Pons (tissue), 1 donor: ENCODE data around the gene PLD6.

Experiments
- DNase-seq: peaks from one replicate; pipeline ENCODE4 v3.0.0-alpha.2; 2016; ENCODE audit warnings: low spot score

PLD6 gene

GRCh38 chr17:17227608-17228520, 21.7 kb upstream of the PLD6 start:
- no peak for DNase-seq

DNA sequence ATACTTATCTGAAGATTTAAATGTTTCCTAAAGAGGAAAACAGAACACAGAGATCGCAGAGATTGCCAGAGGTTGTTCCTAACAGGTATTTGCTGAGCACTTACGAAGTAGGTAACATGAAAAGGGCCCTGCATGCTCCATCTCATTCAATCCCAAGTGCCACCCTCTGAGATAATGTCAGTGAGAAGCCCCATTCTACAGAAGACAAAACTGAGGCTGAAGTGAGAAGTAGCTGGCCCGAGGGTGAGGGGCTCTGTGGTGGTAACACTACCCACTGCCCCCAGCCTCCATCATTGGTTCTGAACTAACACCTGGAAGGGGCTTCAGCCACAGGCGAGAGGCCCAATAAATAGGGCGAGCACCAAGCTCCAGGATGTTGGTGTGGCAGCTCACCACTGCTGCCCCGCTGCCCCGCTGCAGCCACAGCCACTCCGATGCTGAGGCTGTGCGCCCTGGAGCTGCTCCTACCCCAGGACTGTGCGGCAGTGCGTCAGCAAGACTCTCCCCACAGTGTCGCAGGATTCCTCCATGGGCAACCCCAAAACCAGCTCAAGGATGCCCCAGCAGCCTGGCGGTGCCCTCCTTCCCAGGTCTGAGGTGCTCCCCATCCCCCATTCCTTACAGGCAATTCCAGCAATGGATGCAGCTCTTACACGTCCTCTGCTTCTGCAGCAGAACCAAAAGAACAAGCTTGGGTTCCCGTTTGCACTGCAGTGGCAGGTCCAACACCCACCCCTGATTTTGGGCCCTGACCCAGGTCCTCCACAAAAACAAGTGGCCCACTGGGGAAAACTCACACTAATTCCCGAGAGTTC, 20.5 kb upstream of the PLD6 start:
- no peak for DNase-seq

- DNase-seq = no peak
These were observed 19.8 kb upstream of the PLD6 start for GRCh38 chr17:17225901-17226300.

DNA sequence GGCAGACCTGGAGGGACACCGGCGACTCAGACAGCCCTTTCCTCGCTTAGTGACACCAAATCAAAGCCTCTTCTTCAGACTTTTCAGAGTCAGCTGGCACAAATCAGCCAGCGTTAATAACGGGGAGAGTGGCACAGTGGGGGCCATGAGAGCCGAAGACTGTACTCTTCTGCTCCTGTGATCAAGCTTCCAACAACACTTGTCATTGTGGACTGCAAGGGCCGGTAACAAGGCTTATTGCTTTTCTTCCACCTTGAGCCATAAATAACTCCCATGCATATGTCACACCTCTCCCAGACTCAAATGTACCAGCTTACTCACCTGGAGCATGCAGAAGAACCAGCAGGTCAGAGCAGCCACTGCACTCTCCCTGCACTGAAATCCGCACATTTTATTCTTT, 18.0 kb upstream of the PLD6 start:
- DNase-seq = no peak

- no peak for DNase-seq
These were observed 17.6 kb upstream of the PLD6 start for GRCh38 chr17:17223736-17224135.

DNA sequence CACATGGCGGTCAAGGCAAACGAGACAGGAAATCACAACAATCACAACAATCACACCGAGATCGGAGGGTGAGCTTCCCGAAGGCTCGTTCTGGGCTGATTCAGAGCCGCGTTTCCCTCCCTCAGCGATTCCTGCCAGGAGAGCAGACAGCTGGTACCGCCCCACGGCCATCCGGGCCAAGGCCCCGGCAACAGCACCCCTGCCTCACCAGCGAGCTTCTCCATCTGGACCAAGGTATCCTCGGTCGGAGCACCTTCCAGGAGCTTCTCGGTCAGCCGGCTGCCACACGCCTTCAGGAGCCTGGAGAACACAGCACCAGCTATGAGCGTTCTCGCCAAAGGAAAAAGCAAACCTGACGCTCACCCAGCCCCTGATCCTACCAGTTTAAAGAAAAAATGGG, 15.2 kb upstream of the PLD6 start:
- no peak for DNase-seq

GRCh38 chr17:17220529-17220928, 14.4 kb upstream of the PLD6 start:
- no peak for DNase-seq

- DNase-seq = no peak
These were observed 11.9 kb upstream of the PLD6 start for GRCh38 chr17:17217995-17218394.

DNA sequence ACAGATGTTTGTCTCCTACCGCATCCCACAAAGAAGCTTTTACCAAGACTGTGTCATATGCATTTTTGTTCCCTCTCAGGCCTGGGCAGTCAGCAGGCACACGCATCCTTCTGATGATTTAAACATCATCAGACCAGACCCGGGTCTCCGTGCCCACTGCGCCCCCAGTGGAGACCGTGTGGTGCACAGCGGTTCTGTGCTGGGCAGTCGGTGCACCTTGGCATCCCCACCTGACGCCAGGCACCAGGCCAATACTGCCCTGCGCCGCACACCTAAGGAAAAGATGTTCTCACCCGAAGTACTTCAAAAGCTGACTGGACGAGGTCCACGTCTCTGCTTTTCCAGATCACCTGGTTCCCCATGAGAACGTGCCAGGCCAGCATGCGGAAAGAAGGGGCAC, 10.6 kb upstream of the PLD6 start:
- DNase-seq = no peak

GRCh38 chr17:17216236-17216635, 10.1 kb upstream of the PLD6 start:
- no peak for DNase-seq

DNA sequence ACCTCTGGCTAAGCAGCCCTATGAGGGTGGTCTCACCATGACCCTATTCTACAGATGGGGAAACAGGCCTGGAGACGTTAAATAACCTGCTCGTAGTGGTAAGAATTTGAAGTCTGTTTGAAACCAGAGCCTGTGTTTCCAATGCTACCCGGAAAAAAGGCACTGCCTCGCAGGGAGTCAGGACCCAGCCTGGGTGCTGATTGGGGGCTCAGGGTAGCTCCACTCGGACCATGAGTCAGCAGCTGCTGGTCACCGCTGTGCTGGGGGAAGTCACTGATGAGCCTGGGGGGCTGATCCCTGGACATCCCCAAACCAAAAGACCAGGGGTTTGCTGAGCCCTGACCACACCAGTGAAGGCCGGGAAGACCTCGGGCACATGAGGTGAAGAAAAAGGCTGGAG, 9.4 kb upstream of the PLD6 start:
- no peak for DNase-seq

DNA sequence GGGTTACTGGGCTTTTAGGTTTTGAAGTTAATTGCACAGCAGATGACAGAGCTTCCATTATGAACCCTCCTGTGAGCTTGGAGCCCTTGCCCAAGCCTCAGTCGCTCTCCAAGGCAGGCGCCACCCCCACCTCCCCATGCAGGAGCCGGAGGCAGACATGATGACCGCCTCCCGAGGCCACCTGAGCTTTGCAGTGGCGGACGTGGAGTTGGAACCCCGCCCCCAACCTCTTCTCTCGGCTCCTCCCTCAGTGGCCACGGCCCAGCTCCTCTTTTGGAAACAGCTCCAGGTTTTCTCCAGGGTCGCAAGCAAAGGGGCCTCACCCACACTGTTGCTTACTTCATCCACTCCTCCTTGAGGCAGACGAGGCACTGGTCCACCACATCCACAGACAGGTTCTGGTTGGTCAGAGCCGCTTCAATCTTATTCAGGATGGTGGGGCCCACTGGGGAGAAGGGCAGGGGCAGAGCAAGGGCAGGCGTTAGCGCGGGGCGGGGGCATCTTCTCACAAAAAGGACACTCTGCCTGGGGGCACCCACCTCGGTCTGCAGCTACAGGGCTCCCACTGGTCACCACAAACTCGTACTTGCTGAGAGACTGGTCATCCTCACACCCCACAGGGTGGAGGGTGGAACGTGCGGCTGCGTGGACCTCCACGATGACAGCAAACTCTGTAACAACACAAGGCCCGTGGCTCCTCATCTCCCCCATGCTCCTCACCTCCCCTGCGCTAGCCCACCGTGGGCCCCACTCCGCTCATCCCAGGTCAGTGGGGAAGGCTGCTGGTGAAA, 8.7 kb upstream of the PLD6 start:
- DNase-seq = no peak

DNA sequence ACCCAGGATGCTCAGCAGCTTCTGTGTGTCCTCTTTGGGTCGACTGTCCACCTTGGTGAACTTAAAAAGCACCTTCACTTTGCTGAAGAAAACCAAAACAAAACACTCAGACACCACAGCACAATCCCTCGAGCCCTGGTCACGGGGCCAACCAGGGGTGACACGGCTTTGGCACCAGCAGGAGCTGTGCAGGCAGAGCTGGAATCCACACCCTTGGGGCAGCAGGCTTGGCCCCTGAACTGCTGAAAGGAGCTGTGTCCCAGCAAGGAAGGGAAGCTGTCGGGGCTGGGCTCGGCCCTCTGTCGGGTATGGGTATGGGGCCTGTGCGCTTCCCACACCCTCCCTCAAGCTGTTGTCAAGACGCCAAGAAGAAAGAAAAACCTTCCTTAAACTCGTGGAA, 7.6 kb upstream of the PLD6 start:
- DNase-seq = no peak

GRCh38 chr17:17207998-17208397, 1.9 kb upstream of the PLD6 start:
- DNase-seq = no peak

DNA sequence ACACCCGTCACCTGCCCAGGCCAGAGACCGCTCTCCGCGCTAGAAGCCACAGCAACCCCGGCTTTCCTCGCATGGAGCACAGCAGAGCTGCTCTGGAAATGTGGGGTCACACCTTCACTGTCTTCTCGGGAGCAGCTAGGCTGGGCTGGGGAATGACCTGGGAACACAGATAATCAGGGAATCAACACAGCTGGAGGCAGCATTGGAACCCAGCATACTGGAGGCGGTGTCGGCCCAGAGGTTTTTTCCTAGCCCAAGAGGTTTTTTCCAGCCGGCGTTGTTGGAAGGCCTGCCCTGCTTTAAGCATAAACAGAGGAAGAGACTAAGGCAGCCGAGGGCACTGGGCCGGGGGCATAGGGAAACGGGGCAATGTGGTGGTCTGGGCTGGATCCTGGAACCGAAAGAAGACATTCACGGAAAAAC, 791 bp upstream of the PLD6 start:
- DNase-seq = no peak

- no peak for DNase-seq
These were observed 587 bp downstream of the PLD6 start for GRCh38 chr17:17205368-17206123.

- no peak for DNase-seq
These were observed 1.4 kb downstream of the PLD6 start for GRCh38 chr17:17204635-17205231.

GRCh38 chr17:17204041-17204591, 2.0 kb downstream of the PLD6 start:
- DNase-seq = peak; percentile 83

GRCh38 chr17:17203173-17203730, 2.9 kb downstream of the PLD6 start:
- DNase-seq = no peak

GRCh38 chr17:17201907-17202306, 4.2 kb downstream of the PLD6 start:
- DNase-seq = no peak

DNA sequence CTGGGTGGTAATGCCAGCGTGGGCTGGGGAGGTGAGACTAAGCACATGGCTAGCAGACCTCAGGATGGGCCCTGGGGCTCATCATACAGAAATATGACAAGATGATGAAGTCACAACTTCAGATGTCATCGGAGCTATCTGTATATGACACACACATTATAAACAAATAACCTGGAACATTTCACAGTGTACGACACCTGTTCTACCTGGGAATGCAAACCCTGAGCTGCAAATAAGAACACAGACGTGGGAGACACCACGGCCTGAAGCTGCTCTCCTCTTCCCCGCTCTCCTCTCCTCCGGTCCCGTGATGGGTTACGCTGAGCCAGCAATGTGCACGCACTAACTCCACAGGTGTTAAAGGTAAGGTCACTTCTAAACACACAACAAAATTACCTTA, 4.9 kb downstream of the PLD6 start:
- no peak for DNase-seq
